ENCODE data around the gene CCPG1.

GRCh38 chr15:55343168-55343567 lies 65.0 kb downstream of the CCPG1 start:
- TF ChIP-seq CTCF (IDR thresholded peaks at IDR 0.05) (no peak), POLR2A (IDR thresholded peaks at IDR 0.05) (no peak)

All from uterus (tissue), 2 donors.